Calu3 (cell line): ENCODE results near the gene TRAF2. TPM values are rescaled to one million over a fixed set of nuclear protein-coding genes. Genes with fewer than 3 reads are reported as not detected.

ENCODE experiments used
- BruUV-seq: library from RNA; stranded (reverse); fragments of 400-500 nt; replicated peaks from 2 replicates; lab custom pipeline; 2021; lab: Mats Ljungman, UMichigan
- CTCF ChIA-PET: fragments of 300-600 bp; sonication (Branson Sonifier 250); formaldehyde crosslinking; loops from one replicate; lab custom pipeline; 2022; ENCODE audit warnings: antibody characterized with exemption; lab: Charles Lee
- DNase-seq: peaks from one replicate; pipeline ENCODE4 v3.0.0; 2022
- H3K27ac Mint-ChIP-seq: one replicate; pipeline ENCODE4 v1.8.0; 2022; ENCODE audit warnings: mixed read lengths; ENCODE audit not compliant: unreplicated experiment
- H3K27me3 Mint-ChIP-seq: one replicate; pipeline ENCODE4 v1.8.0; 2022; ENCODE audit warnings: mixed read lengths; ENCODE audit not compliant: unreplicated experiment
- H3K36me3 Mint-ChIP-seq: one replicate; pipeline ENCODE4 v1.8.0; 2022; ENCODE audit warnings: mild to moderate bottlenecking, moderate library complexity, mixed read lengths; ENCODE audit not compliant: insufficient read depth, unreplicated experiment
- H3K4me1 Mint-ChIP-seq: one replicate; pipeline ENCODE4 v1.8.0; 2022; ENCODE audit warnings: mild to moderate bottlenecking, low read depth, mixed read lengths; ENCODE audit not compliant: unreplicated experiment
- H3K4me3 Mint-ChIP-seq: one replicate; pipeline ENCODE4 v1.8.0; 2022; ENCODE audit warnings: mild to moderate bottlenecking, low read depth, moderate library complexity, mixed read lengths; ENCODE audit not compliant: unreplicated experiment
- H3K9me3 Mint-ChIP-seq: one replicate; pipeline ENCODE4 v1.8.0; 2022; ENCODE audit warnings: low read depth, mixed read lengths; ENCODE audit not compliant: unreplicated experiment
- CTCF ChIP-seq: fragments of 200-600 bp; IDR thresholded peaks from one replicate; pipeline ENCODE4 v1.8.0; 2022; ENCODE audit warnings: antibody characterized with exemption; ENCODE audit not compliant: unreplicated experiment
- intact Hi-C: fragments of 100-400 bp; cut with micrococcal nuclease; formaldehyde crosslinking; loops from one replicate; pipeline ENCODE4 v1.10.0; 2022; ENCODE audit not compliant: unreplicated experiment
- total RNA-seq: library from RNA; stranded (reverse); gene quantifications from 2 replicates; pipeline ENCODE4 v1.2.3, GENCODE V29; 2022

The TRAF2 gene
- total RNA-seq, 1 experiment from 2014 or later, result 50.5 TPM

GRCh38 chr9:136969774-136970173 lies 83.5 kb downstream of the TRAF2 start:
- DNase-seq, result no peak
- H3K4me1 Mint-ChIP-seq, result no peaks in the 10 kb centered on the region
- no peak for TF ChIP-seq CTCF
- no peaks in the 10 kb centered on the region for H3K27me3 Mint-ChIP-seq
- CTCF ChIA-PET, result no interaction called here
- no peak overlapping the region for H3K27ac Mint-ChIP-seq
- no peak overlapping the region for H3K4me3 Mint-ChIP-seq
- BruUV-seq, result no TSS peak
- peaks cover 8% of the 10 kb centered on the region for H3K36me3 Mint-ChIP-seq
- H3K9me3 Mint-ChIP-seq, result no peaks in the 10 kb centered on the region
- intact Hi-C loops, result no loop called here

- Mint-ChIP-seq H3K36me3 (peaks cover 8% of the 10 kb centered on the region), H3K4me1 (no peaks in the 10 kb centered on the region), H3K27me3 (no peaks in the 10 kb centered on the region), H3K9me3 (no peaks in the 10 kb centered on the region), H3K27ac (no peak overlapping the region), H3K4me3 (no peak overlapping the region)
- CTCF ChIA-PET, result no interaction called here
- intact Hi-C loops, result no loop called here
- TF ChIP-seq CTCF, result no peak
- DNase-seq, result no peak
- BruUV-seq, result no TSS peak
These were observed 84.0 kb downstream of the TRAF2 start for GRCh38 chr9:136970361-136970760.

GRCh38 chr9:136971746-136972145 lies 85.4 kb downstream of the TRAF2 start:
- no TSS peak for BruUV-seq
- no peaks in the 10 kb centered on the region for H3K27me3 Mint-ChIP-seq
- H3K4me3 Mint-ChIP-seq, result no peak overlapping the region
- no peak overlapping the region for H3K27ac Mint-ChIP-seq
- CTCF ChIA-PET, result no interaction called here
- intact Hi-C loops, result no loop called here
- H3K9me3 Mint-ChIP-seq, result no peaks in the 10 kb centered on the region
- no peaks in the 10 kb centered on the region for H3K36me3 Mint-ChIP-seq
- DNase-seq, result no peak
- no peaks in the 10 kb centered on the region for H3K4me1 Mint-ChIP-seq
- TF ChIP-seq CTCF, result no peak

- no peak overlapping the region for H3K4me3 Mint-ChIP-seq
- CTCF ChIA-PET, result no interaction called here
- H3K27ac Mint-ChIP-seq, result no peak overlapping the region
- no peaks in the 10 kb centered on the region for H3K27me3 Mint-ChIP-seq
- TF ChIP-seq CTCF, result no peak
- H3K4me1 Mint-ChIP-seq, result no peaks in the 10 kb centered on the region
- H3K9me3 Mint-ChIP-seq, result no peaks in the 10 kb centered on the region
- BruUV-seq, result no TSS peak
- DNase-seq, result no peak
- H3K36me3 Mint-ChIP-seq, result no peaks in the 10 kb centered on the region
- intact Hi-C loops, result no loop called here
These were observed 86.0 kb downstream of the TRAF2 start for GRCh38 chr9:136972335-136972734.
